ENCODE data around the gene FIGN. TPM values are rescaled to one million over a fixed set of nuclear protein-coding genes. Genes with fewer than 3 reads are reported as not detected.

FIGN gene
- total RNA-seq, 1 experiment from 2014 or later, result not detected

DNA sequence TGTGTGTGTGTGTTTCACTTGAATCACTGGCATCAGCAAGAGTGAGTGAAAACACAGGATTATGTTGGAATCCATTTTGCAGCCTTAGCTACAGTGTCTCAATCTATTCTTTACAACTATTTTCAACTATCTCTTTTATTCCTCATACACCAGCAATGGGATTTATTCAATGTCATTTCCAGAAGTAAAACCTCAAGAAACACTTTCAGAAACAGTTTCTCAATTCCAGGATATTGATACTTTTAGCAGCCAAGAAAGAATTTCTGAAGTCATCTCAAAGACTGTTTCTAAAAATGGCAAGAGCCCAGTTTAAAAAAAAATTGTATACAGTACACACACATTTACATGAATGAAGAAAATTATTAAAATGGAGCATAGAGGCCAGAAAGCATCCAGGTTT lies 171.6 kb downstream of the FIGN start:
- no peak overlapping the region for H3K27ac ChIP-seq (ENCODE audit: low read depth, low read length)
- BruUV-seq (replicated peaks), result no TSS peak
- H3K79me2 ChIP-seq (ENCODE audit: insufficient read depth, low read length), result no peaks in the 10 kb centered on the region
- no peak overlapping the region for H2AFZ ChIP-seq (ENCODE audit: low read depth, low read length, poor library complexity, severe bottlenecking)
- H3K9ac ChIP-seq (ENCODE audit: low read length), result no peak overlapping the region
- ChIA-PET RAD21 (ENCODE audit: low non-redundant PET in 1 of 2, low total read pairs in 2 of 2, uncharacterized antibody in 2 of 2, unreplicated experiment in 2 of 2) (no interaction called here), POLR2A (no interaction called here), CTCF (no interaction called here)
- no peak overlapping the region for H3K4me3 ChIP-seq (replicated peaks in 1 of 2; ENCODE audit: low read depth in 1 of 2, low read length in 2 of 2)
- DNase-seq (ENCODE audit: low read depth, low spot score) (no peak), ATAC-seq (no peak)
- H3K4me2 ChIP-seq (ENCODE audit: low read length), result no peak overlapping the region
- H3K9me3 ChIP-seq (ENCODE audit: control insufficient read depth in 1 of 2, insufficient read depth in 1 of 2, low read depth in 1 of 2, low read length in 2 of 2), result no peaks in the 10 kb centered on the region
- H4K20me1 ChIP-seq (ENCODE audit: insufficient read depth), result no peaks in the 10 kb centered on the region
- TF ChIP-seq, protein P1, sequence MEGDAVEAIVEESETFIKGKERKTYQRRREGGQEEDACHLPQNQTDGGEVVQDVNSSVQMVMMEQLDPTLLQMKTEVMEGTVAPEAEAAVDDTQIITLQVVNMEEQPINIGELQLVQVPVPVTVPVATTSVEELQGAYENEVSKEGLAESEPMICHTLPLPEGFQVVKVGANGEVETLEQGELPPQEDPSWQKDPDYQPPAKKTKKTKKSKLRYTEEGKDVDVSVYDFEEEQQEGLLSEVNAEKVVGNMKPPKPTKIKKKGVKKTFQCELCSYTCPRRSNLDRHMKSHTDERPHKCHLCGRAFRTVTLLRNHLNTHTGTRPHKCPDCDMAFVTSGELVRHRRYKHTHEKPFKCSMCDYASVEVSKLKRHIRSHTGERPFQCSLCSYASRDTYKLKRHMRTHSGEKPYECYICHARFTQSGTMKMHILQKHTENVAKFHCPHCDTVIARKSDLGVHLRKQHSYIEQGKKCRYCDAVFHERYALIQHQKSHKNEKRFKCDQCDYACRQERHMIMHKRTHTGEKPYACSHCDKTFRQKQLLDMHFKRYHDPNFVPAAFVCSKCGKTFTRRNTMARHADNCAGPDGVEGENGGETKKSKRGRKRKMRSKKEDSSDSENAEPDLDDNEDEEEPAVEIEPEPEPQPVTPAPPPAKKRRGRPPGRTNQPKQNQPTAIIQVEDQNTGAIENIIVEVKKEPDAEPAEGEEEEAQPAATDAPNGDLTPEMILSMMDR (IDR thresholded peaks at IDR 0.05 in 2 of 3, conservative IDR thresholded peaks at IDR 0.05 in 1 of 3; ENCODE audit: borderline replicate concordance in 1 of 3, insufficient read depth in 1 of 3, low read depth in 2 of 3, low read length in 2 of 3), result no peak
- TF ChIP-seq POLR2A (IDR thresholded peaks at IDR 0.05; ENCODE audit: borderline replicate concordance, extremely low read depth, insufficient read depth, insufficient read length) (no peak), RAD21 (IDR thresholded peaks at IDR 0.05; ENCODE audit: low read depth) (no peak), ZNF274 (IDR thresholded peaks at IDR 0.05; ENCODE audit: low read depth, low read length) (no peak), ATF3 (IDR thresholded peaks at IDR 0.05) (no peak), SIN3A (IDR thresholded peaks at IDR 0.05; ENCODE audit: low read depth) (no peak), ELF1 (IDR thresholded peaks at IDR 0.05; ENCODE audit: borderline replicate concordance, low read depth) (no peak), EZH2phosphoT487 (IDR thresholded peaks at IDR 0.05; ENCODE audit: borderline replicate concordance) (no peak), SRF (IDR thresholded peaks at IDR 0.05; ENCODE audit: low read depth) (no peak), FOSL1 (IDR thresholded peaks at IDR 0.05; ENCODE audit: low read depth) (no peak)
- H3K36me3 ChIP-seq (ENCODE audit: control insufficient read depth in 1 of 2, insufficient read depth in 2 of 2, low read length in 2 of 2), result no peaks in the 10 kb centered on the region
- H3K4me1 ChIP-seq (ENCODE audit: control insufficient read depth in 1 of 2, insufficient read depth in 2 of 2, low read length in 2 of 2), result no peaks in the 10 kb centered on the region
- no peaks in the 10 kb centered on the region for H3K9me2 ChIP-seq (ENCODE audit: insufficient read depth)
- intact Hi-C loops (cut with micrococcal nuclease), result no loop called here
- peaks cover 8% of the 10 kb centered on the region; the same call in 1 of the 2 replicates for H3K27me3 ChIP-seq (ENCODE audit: insufficient read depth, low read length)

All from HCT116 (cell line).